Upper lobe of left lung (tissue), 6 donors: Measurements from ENCODE around the gene NBAS. TPM values are rescaled to one million over a fixed set of nuclear protein-coding genes. Genes with fewer than 3 reads are reported as not detected.

Source experiments
- ATAC-seq, 2 donors: fragments of 200-7000 bp; cut with Tn5 transposase; one replicate each; pipeline ENCODE4 v1.9.1; 2022; ENCODE audit warnings: mild to moderate bottlenecking in 2 of 2, moderate library complexity in 2 of 2; ENCODE audit not compliant: low FRiP score in 2 of 2
- DNase-seq, 2 donors: peaks; one replicate each; pipeline ENCODE4 v3.0.0-alpha.2; 2019 to 2020
- H3K27ac ChIP-seq, 4 donors: fragments of 200-600 bp; sonication (generic); one replicate each; pipeline ENCODE4 v1.5.1; 2016 to 2019
- H3K27me3 ChIP-seq, 4 donors: fragments of 200-600 bp; sonication (generic); one replicate each; pipeline ENCODE4 v1.5.1; 2017 to 2019
- H3K36me3 ChIP-seq, 4 donors: fragments of 200-600 bp; sonication (generic); one replicate each; pipeline ENCODE4 v1.5.1; 2016 to 2019
- H3K4me1 ChIP-seq, 4 donors: fragments of 200-600 bp; sonication (generic); one replicate each; pipeline ENCODE4 v1.5.1; 2018 to 2019
- H3K4me3 ChIP-seq, 4 donors: fragments of 200-600 bp; sonication (generic); one replicate each; pipeline ENCODE4 v1.5.1; 2017 to 2019; ENCODE audit warnings: mild to moderate bottlenecking in 2 of 4, moderate library complexity in 1 of 4
- H3K9me3 ChIP-seq, 4 donors: fragments of 200-600 bp; sonication (generic); one replicate each; pipeline ENCODE4 v1.5.1; 2018 to 2019
- EP300 ChIP-seq, 4 donors: sonication (generic); formaldehyde crosslinking; IDR thresholded peaks; one replicate each; pipeline ENCODE4 v1.5.1; 2017; ENCODE audit warnings: antibody characterized with exemption in 4 of 4, control low read depth in 2 of 4
- POLR2A ChIP-seq, 4 donors: fragments of 450-650 bp; IDR thresholded peaks; one replicate each; pipeline ENCODE4 v1.5.1; 2016 to 2017; ENCODE audit warnings: antibody characterized with exemption in 4 of 4, mild to moderate bottlenecking in 2 of 4
- POLR2AphosphoS5 ChIP-seq, 2 donors: sonication (generic); formaldehyde crosslinking; IDR thresholded peaks; one replicate each; pipeline ENCODE4 v1.5.1; 2017; ENCODE audit warnings: antibody characterized with exemption in 2 of 2
- WGBS, 2 donors: methylation state at CpG; one replicate each; pipeline ENCODE4 v1.1.5; 2017 to 2018; 5-methylcytosine and 5-hydroxymethylcytosine counted together
- total RNA-seq, 6 donors: library from RNA; depleted of rRNA in 4 of 6; stranded (reverse); fragments of >200 nt in 4 of 6; gene quantifications; one replicate each; pipeline versions ENCODE4 v1.1.0 to v1.2.1, GENCODE V29; 2016 to 2021
- TF ChIP-seq, protein P1 (sequence below), 6 experiments: fragments of 450-650 bp in 4 of 6; fragments of 200-600 bp in 2 of 6; sonication (generic) in 2 of 6; IDR thresholded peaks; one replicate each; pipeline ENCODE4 v1.5.1; 2016 to 2019; ENCODE audit warnings: antibody characterized with exemption in 6 of 6
- donor health status: DM: no; HTN: no; CAD: no; lungs with moderate emphysema.
- donor health status: DM: no; HTN: yes; CAD: no; lungs with severe emphysema.

NBAS gene
- total RNA-seq, 6 donors from 2014 or later, result 33.2 to 75.5 (median 43.1) TPM

DNA sequence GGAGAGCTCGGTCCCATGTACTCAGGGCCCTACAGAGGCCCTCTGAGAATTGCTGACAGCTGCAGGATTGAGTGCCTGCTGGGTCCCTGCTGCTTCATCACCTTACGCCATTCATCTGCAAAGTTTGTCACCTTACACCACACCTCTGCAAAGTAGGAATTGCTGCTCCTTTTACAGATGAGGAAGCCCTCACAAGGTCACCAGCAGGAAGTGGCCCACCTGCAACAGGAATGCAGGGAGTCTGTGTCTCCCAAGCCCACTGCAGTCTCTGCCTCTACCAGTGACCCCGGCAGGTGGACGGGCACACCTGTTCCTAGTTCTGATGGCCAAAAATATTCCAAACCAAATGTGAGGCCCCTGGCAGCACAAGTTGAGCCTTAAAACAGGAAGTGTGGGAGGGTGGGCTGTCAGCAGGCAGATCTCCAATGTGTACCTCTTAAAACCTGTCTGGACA, 441.4 kb downstream of the NBAS start:
- no peaks in the 10 kb centered on the region for H3K4me1 ChIP-seq
- no peaks in the 10 kb centered on the region for H3K36me3 ChIP-seq
- no peak overlapping the region for H3K27ac ChIP-seq
- WGBS, 2 donors, result 78 to 93% methylated on average over 2 to 4 of the region's 4 CpGs
- no peaks in the 10 kb centered on the region for H3K9me3 ChIP-seq
- no peak overlapping the region for H3K4me3 ChIP-seq
- no peaks in the 10 kb centered on the region for H3K27me3 ChIP-seq
- DNase-seq (no peak), ATAC-seq (no peak)
- TF ChIP-seq POLR2AphosphoS5 (IDR thresholded peaks at IDR 0.05), result no peak

DNA sequence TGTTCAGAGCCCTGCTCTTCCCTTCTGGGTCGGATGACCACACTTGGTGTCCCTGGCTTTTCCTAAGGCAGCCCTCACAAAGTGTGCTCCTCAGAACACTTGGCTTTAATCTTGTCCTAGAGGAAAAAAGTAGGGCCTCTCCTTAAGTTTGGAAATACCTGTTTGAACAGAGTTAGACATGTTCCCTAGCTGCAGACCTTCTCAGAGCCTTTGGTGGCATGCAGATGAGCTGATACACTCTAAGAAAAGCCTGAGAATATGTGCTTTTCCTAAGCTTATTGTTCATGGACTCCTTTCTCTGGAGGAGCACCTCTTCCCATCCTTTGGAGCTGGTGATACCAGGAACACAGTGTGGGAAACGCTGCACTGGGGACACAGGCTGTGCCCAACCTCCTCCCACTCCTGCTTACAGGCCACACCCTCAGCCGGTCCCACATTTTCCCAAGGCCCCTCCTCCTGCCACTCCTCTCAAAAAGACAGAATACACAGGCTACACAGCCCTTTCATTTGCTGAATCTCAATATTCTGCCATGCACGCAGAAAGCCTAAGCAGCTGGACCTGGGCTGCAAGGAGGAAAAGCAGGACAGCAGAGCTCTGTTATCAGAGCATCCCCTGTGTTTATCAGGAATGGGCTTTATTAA, 443.6 kb downstream of the NBAS start:
- no peak for TF ChIP-seq POLR2AphosphoS5 (IDR thresholded peaks at IDR 0.05)
- no peak for TF ChIP-seq POLR2A (IDR thresholded peaks at IDR 0.05)
- no peak for TF ChIP-seq EP300 (IDR thresholded peaks at IDR 0.05)
- TF ChIP-seq, protein P1, sequence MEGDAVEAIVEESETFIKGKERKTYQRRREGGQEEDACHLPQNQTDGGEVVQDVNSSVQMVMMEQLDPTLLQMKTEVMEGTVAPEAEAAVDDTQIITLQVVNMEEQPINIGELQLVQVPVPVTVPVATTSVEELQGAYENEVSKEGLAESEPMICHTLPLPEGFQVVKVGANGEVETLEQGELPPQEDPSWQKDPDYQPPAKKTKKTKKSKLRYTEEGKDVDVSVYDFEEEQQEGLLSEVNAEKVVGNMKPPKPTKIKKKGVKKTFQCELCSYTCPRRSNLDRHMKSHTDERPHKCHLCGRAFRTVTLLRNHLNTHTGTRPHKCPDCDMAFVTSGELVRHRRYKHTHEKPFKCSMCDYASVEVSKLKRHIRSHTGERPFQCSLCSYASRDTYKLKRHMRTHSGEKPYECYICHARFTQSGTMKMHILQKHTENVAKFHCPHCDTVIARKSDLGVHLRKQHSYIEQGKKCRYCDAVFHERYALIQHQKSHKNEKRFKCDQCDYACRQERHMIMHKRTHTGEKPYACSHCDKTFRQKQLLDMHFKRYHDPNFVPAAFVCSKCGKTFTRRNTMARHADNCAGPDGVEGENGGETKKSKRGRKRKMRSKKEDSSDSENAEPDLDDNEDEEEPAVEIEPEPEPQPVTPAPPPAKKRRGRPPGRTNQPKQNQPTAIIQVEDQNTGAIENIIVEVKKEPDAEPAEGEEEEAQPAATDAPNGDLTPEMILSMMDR (IDR thresholded peaks at IDR 0.05), result no peak
- no peak overlapping the region for H3K27ac ChIP-seq
- no peaks in the 10 kb centered on the region for H3K27me3 ChIP-seq
- H3K36me3 ChIP-seq, result no peaks in the 10 kb centered on the region
- DNase-seq, result no peak
- H3K9me3 ChIP-seq, result peaks cover 0 to 8% (median 5%) of the 10 kb centered on the region in 4 donors
- WGBS, 2 donors, result 70 to 74% methylated on average over 4 of the region's 4 CpGs
- no peak for ATAC-seq
- H3K4me3 ChIP-seq, result no peak overlapping the region
- H3K4me1 ChIP-seq, result no peaks in the 10 kb centered on the region

Other genes with a start within 250 kb of the NBAS start
- 10 to 100 TPM; 40.9 to 78.5 (median 53.0) TPM for gene DDX1, start 30.5 kb upstream of the NBAS start, total RNA-seq